Choroid plexus epithelial cell (primary cell): ENCODE results near the gene NHS.

Source experiments
- DNase-seq: peaks from one replicate; pipeline ENCODE4 v3.0.0-alpha.2; 2010; ENCODE audit warnings: low read depth
- H3K4me3 ChIP-seq: 2 replicates; pipeline ENCODE4 v1.5.1; 2011; ENCODE audit warnings: low read depth, mild to moderate bottlenecking, control low read depth, low read length, moderate library complexity
- CTCF ChIP-seq: conservative IDR thresholded peaks from 2 replicates; pipeline ENCODE4 v1.5.1; 2011; ENCODE audit warnings: low read depth, mild to moderate bottlenecking, control low read depth, inconsistent platforms, low read length, moderate library complexity

Gene NHS

DNA sequence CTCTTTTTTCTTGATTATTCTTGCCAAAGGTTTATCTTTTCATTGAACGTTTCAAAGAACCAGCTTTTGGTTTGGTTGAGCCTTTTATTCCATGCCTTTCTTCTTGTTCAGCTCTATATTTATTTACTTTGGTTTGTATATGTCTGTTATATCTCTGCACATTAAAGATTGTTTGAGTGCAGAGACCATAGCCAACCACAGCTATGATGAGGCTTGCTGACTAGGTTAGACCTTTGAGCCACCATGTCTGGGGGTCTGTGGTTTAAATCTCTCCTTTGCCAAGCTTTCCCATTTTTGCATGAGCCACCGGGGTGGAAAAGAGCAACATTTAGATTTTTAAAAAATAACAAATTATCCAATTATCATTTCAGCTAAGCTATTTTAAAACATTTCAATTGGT is 96.1 kb downstream of the NHS start:
- no peak for TF ChIP-seq CTCF
- H3K4me3 ChIP-seq, result no peak overlapping the region
- DNase-seq, result no peak

DNA sequence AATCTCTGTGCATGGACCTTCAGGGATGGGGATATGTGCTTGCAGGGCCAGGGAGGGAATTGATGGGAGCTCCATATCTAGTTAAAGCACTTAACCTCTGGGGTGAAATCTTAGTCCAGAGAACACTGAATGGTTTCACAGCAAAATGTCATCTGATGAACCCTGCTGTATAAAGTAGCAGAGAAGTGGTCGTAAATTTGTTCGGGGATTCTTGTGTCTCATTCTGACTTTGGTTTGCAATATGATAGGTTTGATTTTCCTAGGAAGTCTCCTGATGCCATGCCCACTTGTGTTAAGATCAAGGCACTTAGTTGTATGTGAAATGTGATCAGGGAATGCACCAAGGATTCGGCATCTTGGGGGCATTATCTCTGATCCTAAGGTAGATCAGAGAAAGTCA is 96.9 kb downstream of the NHS start:
- DNase-seq, result no peak
- no peak for TF ChIP-seq CTCF

GRCh38 chrX:17472424-17472823 is 97.4 kb downstream of the NHS start:
- TF ChIP-seq CTCF, result no peak
- no peak overlapping the region for H3K4me3 ChIP-seq
- no peak for DNase-seq

More for the DNA sequence above, 96.9 kb downstream of the NHS start:
- no peak overlapping the region for H3K4me3 ChIP-seq

DNA sequence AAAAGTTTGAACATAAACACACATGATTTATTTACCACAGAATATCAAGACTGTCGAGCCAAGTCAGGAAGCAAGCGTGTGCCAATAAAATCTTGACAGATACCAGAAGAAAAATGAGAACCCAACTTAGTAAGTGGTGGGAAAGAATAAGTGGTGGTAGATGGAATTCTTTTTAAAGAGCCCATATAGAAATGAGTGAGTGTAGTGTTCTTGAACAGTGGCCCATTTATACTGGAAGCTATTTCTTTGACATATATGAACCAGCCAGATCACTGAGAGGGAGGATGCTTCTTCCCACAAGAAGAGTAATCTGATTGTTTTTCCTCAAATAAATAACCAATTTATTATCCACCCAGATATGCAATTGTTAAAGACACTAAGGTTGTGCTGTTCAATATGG is 98.0 kb downstream of the NHS start:
- no peak overlapping the region for H3K4me3 ChIP-seq
- TF ChIP-seq CTCF, result no peak
- no peak for DNase-seq

- H3K4me3 ChIP-seq, result no peak overlapping the region
- no peak for TF ChIP-seq CTCF
- peak; percentile 15 for DNase-seq
These were observed 99.9 kb downstream of the NHS start for GRCh38 chrX:17474892-17475291.

DNA sequence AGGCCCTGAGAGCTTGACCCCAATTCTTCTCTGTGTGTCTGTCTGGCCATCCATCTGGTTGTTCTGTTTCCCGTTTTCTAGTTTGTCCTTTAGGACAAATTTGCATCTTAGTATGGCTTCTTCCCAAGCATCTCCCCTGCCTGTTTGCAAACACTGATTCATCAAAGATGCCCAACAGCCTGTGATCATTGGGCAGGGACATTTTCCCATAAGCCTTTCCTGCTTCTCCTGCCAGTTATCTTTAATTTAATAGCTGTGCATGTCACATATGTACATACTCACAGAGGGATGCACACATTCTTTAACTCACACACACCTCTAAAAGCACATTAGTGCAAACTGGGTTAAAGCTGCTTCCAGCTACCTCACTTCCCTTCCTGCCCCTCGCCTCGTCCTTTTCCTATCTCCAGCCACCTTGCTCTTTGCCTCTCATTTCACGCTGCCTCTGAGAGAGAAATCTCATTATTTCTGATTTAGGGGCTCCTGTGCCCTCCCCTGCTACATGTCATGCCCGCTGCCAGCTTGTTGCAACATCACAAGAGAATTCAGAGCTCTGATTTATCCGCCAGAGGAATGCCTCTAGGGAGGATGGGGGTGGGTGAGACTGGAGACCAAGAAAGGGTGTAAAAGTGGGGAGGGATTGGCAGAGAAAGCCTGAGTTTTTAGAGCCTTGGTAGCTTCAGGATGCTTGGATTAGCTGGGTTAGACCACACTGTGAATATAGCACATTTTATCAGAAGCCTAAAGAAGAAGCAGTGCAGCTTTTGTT is 100.6 kb downstream of the NHS start:
- DNase-seq, result no peak
- no peak for TF ChIP-seq CTCF
- H3K4me3 ChIP-seq, result no peak overlapping the region

GRCh38 chrX:17476411-17476810 is 101.4 kb downstream of the NHS start:
- no peak overlapping the region for H3K4me3 ChIP-seq
- no peak for TF ChIP-seq CTCF
- no peak for DNase-seq
